IPS-18a (cell line): ENCODE data around the gene FBLN5.

Source experiments
- H3K27ac ChIP-seq: one replicate; pipeline ENCODE4 v1.5.1; 2013; ENCODE audit warnings: low read length
- H3K27me3 ChIP-seq: one replicate; pipeline ENCODE4 v1.6.1; 2013; ENCODE audit warnings: mild to moderate bottlenecking, low read length; ENCODE audit not compliant: control insufficient read depth, insufficient read depth
- H3K36me3 ChIP-seq: one replicate; pipeline ENCODE4 v1.6.1; 2013; ENCODE audit warnings: low read depth, low read length; ENCODE audit not compliant: control insufficient read depth
- H3K4me1 ChIP-seq: one replicate; pipeline ENCODE4 v1.6.1; 2013; ENCODE audit warnings: low read depth, low read length; ENCODE audit not compliant: control insufficient read depth
- H3K4me3 ChIP-seq: one replicate; pipeline ENCODE4 v1.5.1; 2013; ENCODE audit warnings: low read length
- H3K9ac ChIP-seq: one replicate; pipeline ENCODE4 v1.6.1; 2013; ENCODE audit warnings: mild to moderate bottlenecking, low read length, moderate library complexity
- H3K9me3 ChIP-seq: one replicate; pipeline ENCODE4 v1.6.1; 2013; ENCODE audit warnings: low read depth, low read length; ENCODE audit not compliant: control insufficient read depth

Gene FBLN5

DNA sequence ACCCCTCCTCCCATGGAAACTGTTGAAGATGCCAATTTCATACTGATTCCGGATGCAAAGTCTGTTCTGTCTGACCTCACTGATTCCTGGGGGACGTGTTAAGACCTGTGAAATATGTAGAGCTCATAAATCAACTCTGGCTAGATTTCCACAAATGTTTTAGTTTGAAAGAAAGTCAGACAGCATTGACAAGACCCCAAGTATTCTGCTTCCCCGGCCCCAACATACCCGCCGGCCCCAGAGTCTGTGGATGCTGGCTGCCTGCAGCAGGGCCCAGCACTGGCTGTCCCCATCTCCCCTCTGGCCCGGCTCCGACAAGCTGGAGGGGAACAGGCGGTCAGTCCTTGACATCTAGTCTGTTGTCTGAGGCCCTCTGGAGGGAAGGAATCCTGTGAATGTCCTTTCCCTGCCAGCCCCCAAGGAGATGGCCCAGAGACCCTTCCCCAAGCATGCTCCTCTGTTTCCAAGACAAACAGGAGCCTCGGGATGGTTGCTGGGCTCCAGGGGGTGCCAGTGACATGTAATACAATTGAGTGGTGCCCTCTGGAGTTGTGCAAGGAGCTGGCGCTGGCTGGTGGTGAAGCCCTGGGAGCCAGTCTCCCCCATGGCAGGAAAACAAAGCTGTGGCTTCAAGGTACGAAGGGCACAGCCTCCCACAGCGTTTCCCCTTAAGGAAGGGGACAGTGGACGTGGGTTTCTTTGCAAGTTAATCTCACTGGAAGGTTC is 22.3 kb downstream of the FBLN5 start:
- Histone ChIP-seq H3K36me3 (no peaks in the 10 kb centered on the region), H3K4me1 (no peaks in the 10 kb centered on the region), H3K9me3 (no peaks in the 10 kb centered on the region), H3K4me3 (no peak overlapping the region), H3K27me3 (no peaks in the 10 kb centered on the region), H3K27ac (no peak overlapping the region), H3K9ac (no peak overlapping the region)

DNA sequence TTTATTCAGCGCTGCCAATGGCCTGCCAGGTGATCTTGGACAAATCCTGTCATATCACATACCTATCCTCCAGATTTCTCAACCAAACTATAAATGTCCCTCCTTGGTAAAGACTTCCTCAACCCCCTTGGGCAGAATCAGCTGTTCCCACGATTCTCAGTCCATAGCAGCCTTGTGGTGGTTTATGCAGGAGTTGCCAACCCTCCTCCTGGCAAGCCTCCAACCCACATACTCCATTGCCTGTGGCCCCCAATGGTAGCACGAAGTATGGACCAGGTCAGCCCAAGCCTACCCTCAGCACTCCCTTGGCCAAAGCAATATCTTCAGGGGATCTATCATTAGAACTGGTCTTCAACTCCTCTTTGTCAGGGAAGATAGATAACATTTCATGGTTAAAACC is 27.0 kb downstream of the FBLN5 start:
- Histone ChIP-seq H3K9ac (no peak overlapping the region), H3K27ac (no peak overlapping the region)

DNA sequence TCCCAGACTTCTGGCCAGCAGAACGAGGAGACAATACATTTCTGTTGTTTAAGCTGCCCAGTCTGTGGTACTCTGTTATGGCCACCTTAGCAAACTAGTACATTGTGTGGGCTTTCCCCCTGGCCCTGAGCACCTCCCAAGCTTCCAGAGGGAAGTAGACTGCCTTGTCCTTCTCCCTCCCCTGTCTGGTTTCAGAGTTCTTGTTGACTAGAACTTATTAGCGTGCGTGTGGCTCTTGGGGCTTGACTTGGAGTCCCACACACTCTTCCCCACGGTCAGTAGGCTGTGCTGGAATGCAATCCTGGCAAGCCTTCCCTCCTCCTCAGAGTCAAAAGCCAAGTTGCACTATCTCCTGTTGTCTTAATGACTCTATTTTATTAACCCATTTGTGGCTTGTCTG is 27.7 kb downstream of the FBLN5 start:
- H3K36me3 ChIP-seq: no peaks in the 10 kb centered on the region
- no peak overlapping the region for H3K4me3 ChIP-seq
- no peaks in the 10 kb centered on the region for H3K4me1 ChIP-seq
- no peaks in the 10 kb centered on the region for H3K9me3 ChIP-seq
- no peak overlapping the region for H3K27ac ChIP-seq
- no peak overlapping the region for H3K9ac ChIP-seq
- H3K27me3 ChIP-seq: no peaks in the 10 kb centered on the region

More for the DNA sequence above, 27.0 kb downstream of the FBLN5 start:
- Histone ChIP-seq H3K4me1 (no peaks in the 10 kb centered on the region), H3K27me3 (no peaks in the 10 kb centered on the region), H3K4me3 (no peak overlapping the region), H3K36me3 (no peaks in the 10 kb centered on the region), H3K9me3 (no peaks in the 10 kb centered on the region)

GRCh38 chr14:91918186-91918883 is 29.2 kb downstream of the FBLN5 start:
- Histone ChIP-seq H3K36me3 (no peaks in the 10 kb centered on the region), H3K4me3 (no peak overlapping the region), H3K9ac (no peak overlapping the region), H3K9me3 (no peaks in the 10 kb centered on the region), H3K27ac (no peak overlapping the region), H3K4me1 (no peaks in the 10 kb centered on the region), H3K27me3 (no peaks in the 10 kb centered on the region)

DNA sequence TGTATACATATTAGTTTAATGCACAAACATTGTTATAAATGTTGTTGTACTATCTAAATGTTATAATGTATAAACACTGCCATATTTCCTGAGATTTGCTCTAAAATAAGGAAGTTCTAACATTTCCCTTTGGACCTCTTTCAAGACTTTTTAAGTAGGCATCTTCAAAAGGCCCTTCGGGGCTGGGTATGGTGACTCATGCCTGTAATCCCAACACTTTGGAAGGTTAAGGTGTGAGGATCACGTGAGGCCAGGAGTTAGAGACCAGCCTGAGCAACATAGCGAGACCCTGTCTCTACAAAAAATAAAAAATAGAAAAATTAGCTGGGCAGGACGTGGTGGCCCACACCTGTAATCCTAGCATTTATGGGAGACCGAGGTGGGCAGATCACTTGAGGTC is 35.5 kb downstream of the FBLN5 start:
- no peak overlapping the region for H3K27ac ChIP-seq
- no peaks in the 10 kb centered on the region for H3K4me1 ChIP-seq
- H3K9me3 ChIP-seq: no peaks in the 10 kb centered on the region
- no peaks in the 10 kb centered on the region for H3K27me3 ChIP-seq
- no peak overlapping the region for H3K9ac ChIP-seq
- H3K4me3 ChIP-seq: no peak overlapping the region
- no peaks in the 10 kb centered on the region for H3K36me3 ChIP-seq

DNA sequence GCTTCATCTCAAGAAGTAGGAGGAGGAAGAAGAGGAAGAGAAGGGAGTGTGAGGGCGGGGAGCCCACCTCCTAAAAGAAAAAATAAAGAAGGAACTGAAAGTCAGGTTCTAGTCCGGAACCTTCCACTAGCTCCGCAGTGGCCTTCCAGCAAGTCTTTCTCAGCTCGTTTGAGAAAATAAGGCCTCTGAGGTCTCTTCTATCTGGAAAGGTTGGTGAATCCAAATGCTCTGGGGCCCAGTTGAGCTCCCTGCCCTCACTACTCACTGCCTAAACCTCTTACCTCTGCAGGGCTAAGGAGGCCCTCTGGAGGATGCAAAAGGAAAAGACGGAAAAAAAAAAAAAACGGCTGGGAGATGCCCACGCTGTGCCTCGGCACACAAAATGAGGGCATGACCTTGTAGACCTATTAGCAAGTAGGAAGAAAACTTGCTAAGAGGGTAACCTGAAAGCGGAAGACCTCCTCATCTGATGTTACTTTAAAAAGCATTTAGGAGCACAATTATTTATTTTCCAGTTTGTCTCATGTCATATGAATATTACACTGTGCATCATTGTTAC is 35.9 kb downstream of the FBLN5 start:
- no peak overlapping the region for H3K27ac ChIP-seq
- no peak overlapping the region for H3K9ac ChIP-seq
- H3K27me3 ChIP-seq: no peaks in the 10 kb centered on the region
- no peaks in the 10 kb centered on the region for H3K9me3 ChIP-seq
- no peaks in the 10 kb centered on the region for H3K36me3 ChIP-seq
- H3K4me3 ChIP-seq: no peak overlapping the region
- H3K4me1 ChIP-seq: no peaks in the 10 kb centered on the region

DNA sequence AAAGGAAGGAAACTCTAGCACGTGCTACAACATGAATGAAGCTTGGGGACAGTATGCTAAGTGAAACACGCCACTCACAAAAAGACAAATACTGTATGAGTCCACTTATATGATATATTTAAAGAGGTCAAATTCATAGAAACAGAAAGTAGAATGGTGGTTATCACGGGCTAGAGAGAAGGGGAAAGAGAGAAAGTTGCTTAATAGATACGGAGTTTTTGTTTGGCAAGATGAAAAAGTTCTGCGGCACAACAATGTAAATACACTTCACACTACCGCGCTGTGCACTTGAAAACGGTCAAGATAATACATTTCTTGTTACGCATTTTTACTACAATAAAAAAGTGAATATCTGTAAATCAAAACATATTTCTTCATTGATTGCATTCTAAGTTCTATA is 37.3 kb downstream of the FBLN5 start:
- Histone ChIP-seq H3K4me3 (no peak overlapping the region), H3K27ac (no peak overlapping the region)

DNA sequence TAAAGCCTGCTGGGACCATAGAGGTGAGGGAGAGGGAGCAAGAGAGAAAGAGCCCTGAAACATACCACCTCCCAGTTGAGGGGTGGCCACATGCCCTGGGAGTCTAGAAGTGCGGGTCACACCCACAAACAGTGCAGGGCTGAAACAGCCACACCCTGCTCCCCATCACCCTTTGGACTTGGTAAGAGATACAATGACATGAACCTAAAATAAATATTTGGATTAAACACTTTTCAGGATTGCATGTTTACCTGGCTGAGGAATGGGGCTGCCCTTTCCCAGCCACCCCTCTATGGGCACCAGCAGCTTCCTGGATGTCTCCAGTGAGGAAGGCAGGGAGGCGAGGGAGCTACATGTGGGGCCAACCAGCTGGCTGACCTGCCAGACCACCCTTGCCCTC is 41.1 kb downstream of the FBLN5 start:
- Histone ChIP-seq H3K4me3 (no peak overlapping the region), H3K27ac (no peak overlapping the region), H3K4me1 (no peaks in the 10 kb centered on the region), H3K9me3 (no peaks in the 10 kb centered on the region), H3K9ac (no peak overlapping the region), H3K27me3 (no peaks in the 10 kb centered on the region), H3K36me3 (no peaks in the 10 kb centered on the region)

More for the DNA sequence above, 37.3 kb downstream of the FBLN5 start:
- Histone ChIP-seq H3K4me1 (no peaks in the 10 kb centered on the region), H3K36me3 (no peaks in the 10 kb centered on the region), H3K9me3 (no peaks in the 10 kb centered on the region), H3K27me3 (no peaks in the 10 kb centered on the region), H3K9ac (no peak overlapping the region)

GRCh38 chr14:91904956-91905645 is 42.4 kb downstream of the FBLN5 start:
- Histone ChIP-seq H3K36me3 (no peaks in the 10 kb centered on the region), H3K9ac (no peak overlapping the region), H3K27me3 (no peaks in the 10 kb centered on the region), H3K4me3 (no peak overlapping the region), H3K27ac (no peak overlapping the region), H3K4me1 (no peaks in the 10 kb centered on the region), H3K9me3 (no peaks in the 10 kb centered on the region)

- Histone ChIP-seq H3K36me3 (no peaks in the 10 kb centered on the region), H3K9ac (no peak overlapping the region), H3K9me3 (no peaks in the 10 kb centered on the region), H3K4me3 (no peak overlapping the region), H3K27ac (no peak overlapping the region), H3K27me3 (no peaks in the 10 kb centered on the region), H3K4me1 (no peaks in the 10 kb centered on the region)
These were observed 43.0 kb downstream of the FBLN5 start for GRCh38 chr14:91904483-91904882.

DNA sequence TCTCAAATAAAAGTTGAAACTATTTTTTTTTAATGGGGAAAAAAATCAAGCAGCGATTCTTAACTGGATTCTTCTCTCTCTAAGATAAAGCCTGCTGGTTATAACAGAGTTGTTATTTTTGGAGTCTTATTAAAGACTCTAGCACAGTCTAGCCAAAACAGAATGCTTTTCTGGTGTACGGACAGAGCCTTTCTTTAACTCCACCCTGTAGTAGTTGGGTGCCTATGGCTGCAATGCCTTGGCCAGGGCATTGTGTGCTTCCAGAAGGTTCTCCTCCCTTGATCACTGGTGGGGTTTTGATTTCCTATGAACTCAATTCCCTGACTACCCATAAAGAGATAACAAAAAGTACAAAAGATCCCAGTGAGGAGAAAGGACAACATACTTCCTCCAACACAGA is 44.4 kb downstream of the FBLN5 start:
- Histone ChIP-seq H3K36me3 (no peaks in the 10 kb centered on the region), H3K9ac (no peak overlapping the region), H3K4me3 (no peak overlapping the region), H3K9me3 (no peaks in the 10 kb centered on the region), H3K27ac (no peak overlapping the region), H3K4me1 (no peaks in the 10 kb centered on the region), H3K27me3 (no peaks in the 10 kb centered on the region)
